AG09319 (cell line): Measurements from ENCODE around the gene SEC24C.

Source experiments
- DNase-seq: peaks from one replicate; pipeline ENCODE4 v3.0.0-alpha.2; 2010; ENCODE audit warnings: low read depth; ENCODE audit errors: extremely low read depth
- CTCF ChIP-seq: IDR thresholded peaks from 2 replicates; pipeline ENCODE4 v1.5.1; 2011; ENCODE audit warnings: low read depth, mild to moderate bottlenecking, inconsistent platforms, low read length, moderate library complexity

The SEC24C gene

GRCh38 chr10:73812657-73813056 lies 68.5 kb downstream of the SEC24C start:
- DNase-seq = no peak
- no peak for TF ChIP-seq CTCF

- no peak for TF ChIP-seq CTCF
- no peak for DNase-seq
Observed at GRCh38 chr10:73813333-73813732, 69.2 kb downstream of the SEC24C start.

DNA sequence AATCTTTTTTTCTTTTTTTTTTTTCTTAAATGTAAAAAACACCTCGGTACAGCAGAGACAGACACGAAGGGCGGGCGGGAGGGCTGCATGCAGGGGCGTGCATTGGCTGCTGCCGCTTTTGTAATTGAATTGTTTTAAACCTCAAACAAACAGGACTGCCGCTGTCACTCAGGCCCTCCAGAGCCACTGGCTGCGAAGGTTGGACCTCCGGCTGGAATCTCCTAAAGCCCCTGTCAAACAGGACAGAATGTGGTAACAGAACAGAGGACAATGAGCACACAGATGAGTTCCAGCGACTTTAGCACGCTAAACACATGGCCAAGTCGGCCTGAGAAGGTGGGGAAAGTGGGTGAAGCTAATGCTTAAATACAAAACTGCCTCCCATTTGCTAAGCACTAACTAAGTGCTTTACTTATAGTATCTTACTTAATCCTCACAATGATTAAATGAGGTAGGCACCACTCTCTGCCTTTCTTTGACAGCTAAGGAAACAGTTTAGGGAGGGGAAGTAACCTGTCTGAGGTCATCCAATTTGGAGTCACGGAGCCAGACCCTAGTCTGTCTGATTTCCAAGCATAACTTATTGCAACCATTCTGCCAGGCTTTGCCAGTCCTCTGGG lies 70.2 kb downstream of the SEC24C start:
- no peak for DNase-seq
- TF ChIP-seq CTCF = no peak

DNA sequence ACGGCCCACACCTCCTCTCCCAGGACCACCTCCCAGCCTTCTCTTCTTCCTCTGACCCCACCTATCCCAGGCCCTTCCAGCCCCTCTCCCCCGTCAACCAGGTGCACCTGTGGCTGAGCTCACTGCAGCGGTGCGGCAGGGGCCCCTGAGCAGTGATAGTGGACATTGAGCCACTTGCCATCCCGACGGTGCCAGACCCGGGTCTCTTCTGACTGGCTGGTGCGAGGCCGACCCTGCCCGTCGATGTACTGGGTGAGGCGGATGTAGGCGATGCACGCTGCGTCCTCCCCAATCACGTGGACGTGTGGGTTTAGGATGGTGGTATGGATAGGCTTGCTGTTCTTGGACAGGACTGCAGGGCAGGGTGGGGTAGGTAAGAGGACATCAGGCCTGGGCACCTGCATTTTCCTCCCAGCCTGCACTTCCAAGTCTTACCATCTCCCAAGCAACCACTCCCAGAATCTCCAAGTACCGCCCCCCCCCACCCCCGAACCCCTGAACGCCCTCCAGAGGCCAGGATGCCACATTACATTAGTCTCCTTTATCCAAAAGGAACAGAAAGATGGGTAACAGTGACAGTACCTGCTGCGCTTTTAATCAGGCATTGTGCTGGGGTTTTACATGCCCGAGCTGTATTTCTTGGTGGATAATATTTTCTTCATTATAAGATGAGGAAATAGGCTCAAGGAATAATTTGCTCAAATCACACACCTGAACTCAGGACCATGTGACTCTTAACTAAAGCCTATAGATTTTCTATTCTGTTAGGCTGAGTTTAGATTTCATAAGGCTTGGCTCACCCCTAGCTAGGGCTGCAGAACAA lies 70.9 kb downstream of the SEC24C start:
- TF ChIP-seq CTCF = peak; percentile 2; the same call in 1 of the 2 replicates
- no peak for DNase-seq

DNA sequence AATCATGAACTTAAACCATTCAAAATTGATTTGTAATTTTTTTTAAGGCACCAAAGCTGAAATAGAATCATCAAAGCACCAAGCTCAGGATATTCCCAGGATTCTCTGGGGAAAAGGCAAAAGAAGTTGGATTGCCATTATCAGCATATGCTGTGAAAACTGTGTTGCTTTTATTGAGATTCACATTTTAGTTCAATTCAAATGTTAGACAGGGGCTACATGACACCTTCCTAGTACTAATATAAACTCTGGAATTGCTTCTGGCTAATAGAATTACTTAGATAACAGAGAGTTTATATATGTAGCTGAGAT lies 71.5 kb downstream of the SEC24C start:
- TF ChIP-seq CTCF = no peak

GRCh38 chr10:73816917-73817729 lies 73.0 kb downstream of the SEC24C start:
- DNase-seq = no peak
- no peak for TF ChIP-seq CTCF

More for the DNA sequence above, 71.5 kb downstream of the SEC24C start:
- DNase-seq = no peak

- DNase-seq = no peak
- no peak for TF ChIP-seq CTCF
Observed at GRCh38 chr10:73817826-73818225, 73.7 kb downstream of the SEC24C start.
